Measurements from ENCODE around the gene TBCK.

Gene TBCK

DNA sequence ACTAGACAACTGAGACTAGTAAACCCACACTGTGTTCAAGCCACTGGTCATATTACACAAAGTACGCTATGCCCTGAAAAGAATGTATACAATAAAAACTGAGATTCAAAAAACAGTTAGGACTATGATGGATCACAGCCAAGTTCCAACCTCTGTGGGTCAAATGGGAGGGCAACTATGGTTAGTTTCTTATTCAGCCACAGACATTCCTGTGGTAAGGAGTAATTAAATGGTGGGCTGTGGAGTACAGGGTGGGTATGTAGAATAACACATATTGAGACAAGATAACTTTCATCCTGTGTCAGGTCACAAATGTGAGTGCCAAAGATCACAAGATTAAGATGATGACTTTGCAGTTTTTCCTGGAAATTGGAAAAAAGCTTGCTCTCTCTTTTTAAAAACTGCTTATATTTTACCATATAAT is 253.5 kb downstream of the TBCK start:
- DNase-seq (ENCODE audit: low read depth, low spot score): no peak
- no peak overlapping the region for H3K27ac ChIP-seq

DNA sequence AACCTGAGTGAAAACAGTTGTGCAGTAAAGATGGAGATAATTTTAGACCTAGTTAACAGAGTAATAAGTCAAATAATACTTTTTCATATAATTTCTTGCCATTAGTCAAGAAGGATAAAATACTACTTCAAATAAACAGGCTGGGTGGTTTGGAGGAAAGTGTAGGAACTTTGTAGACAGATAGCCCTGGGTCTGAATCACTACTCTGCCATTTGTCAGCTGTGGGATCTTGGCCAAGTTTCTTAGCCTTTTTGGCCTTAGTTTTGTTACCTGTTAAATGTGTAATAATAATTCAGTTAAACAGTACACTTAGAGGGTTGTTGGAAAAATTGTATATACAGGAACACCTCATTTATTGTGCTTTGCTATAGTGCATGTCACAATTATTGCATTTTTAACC is 257.1 kb downstream of the TBCK start:
- no peak for DNase-seq (ENCODE audit: low read depth, low spot score)
- no peak overlapping the region for H3K27ac ChIP-seq

DNA sequence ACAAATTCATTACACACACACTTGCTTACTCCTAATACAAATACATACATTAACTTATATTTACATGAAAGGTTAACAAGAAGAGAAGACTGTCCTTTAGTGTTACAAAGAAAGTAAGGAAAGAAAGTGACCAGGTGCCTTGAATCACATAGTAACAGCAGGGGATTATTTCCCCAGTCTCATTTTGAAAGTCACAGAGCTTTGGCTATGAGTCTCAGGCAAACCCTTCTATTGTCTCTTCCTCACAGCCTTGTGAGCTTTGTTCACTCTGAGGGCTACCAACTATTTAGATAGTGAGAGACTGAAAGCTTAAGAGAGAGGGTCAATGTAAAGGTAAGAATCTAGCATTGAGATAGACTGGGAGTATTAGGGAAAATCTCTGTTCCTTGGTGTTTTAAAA is 259.1 kb downstream of the TBCK start:
- H3K27ac ChIP-seq: no peak overlapping the region
- DNase-seq (ENCODE audit: low read depth, low spot score): no peak

- H3K27ac ChIP-seq: no peak overlapping the region
- no peak for DNase-seq (ENCODE audit: low read depth, low spot score)
These were observed 264.5 kb downstream of the TBCK start for GRCh38 chr4:106051514-106051913.

DNA sequence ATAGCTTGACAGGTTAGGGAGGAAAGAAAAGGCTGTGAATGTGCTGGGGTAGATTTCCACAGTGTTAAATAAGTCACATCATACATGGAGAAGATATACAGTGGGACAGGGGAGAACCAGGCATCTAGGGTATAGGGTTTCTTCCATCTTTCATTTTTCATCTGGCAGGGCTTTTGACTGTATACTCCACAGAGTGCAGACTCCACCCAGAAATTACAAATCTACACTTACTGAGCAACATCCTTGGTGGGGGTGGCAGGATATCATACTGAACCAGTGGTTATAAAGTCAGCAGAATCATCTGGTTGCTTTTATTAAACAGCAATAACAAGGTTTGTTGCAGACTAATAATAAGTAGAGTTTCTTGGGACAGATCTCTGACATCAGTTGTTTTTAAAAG is 266.5 kb downstream of the TBCK start:
- no peak for DNase-seq (ENCODE audit: low read depth, low spot score)
- no peak overlapping the region for H3K27ac ChIP-seq

DNA sequence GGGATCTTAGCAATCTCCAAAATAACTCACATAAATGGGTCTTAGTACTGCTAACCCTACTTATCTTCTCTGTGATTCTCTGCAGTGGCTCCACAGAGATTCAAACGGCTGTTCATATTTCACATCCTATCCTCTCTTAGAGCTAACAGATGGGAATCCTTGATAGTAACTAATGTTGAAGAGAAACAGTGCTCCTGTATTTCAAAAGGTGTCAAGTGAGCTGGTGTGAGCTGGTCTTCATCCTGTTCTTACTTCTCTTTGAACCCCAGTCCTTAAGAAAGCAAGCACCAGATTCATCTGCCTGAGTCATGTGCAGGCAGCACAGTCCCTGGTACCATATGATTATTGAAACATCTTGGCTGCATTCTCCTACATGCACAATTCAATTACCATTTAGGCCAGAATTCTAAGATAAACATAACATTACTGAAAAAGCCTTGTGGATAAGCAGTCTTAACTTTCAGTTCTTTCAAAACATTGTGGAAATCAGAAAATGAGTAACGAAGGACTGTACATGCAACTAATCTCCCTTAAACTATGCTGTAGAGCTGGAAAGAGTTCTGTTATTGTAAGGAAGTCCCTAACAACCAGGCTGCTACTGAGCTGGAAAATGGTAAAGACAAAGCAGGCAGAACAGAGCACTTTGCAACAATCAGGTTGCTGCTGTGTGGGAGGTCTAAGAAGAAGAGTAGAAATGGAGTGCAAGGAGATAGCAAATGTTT is 267.6 kb downstream of the TBCK start:
- no peak for DNase-seq (ENCODE audit: low read depth, low spot score)

DNA sequence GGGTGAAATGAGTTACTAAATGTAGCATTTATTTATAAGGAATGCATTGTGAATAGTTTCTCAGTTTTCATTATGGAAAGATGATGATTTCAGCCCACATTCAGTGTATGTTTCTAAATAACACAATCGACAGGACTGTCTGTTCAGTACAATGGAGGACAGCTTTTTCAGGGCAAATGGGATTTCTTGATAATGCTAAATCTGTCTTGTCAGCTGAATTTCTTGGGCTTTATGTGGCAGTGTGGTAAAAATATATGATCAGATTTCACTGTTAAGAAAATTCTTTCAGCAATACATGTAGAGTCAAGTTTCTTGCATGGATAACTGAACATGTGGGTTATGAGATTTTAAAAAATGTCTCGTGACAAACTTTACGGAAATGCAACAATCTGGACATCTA is 269.9 kb downstream of the TBCK start:
- no peak overlapping the region for H3K27ac ChIP-seq
- no peak for DNase-seq (ENCODE audit: low read depth, low spot score)

More for the DNA sequence above, 267.6 kb downstream of the TBCK start:
- no peak overlapping the region for H3K27ac ChIP-seq

DNA sequence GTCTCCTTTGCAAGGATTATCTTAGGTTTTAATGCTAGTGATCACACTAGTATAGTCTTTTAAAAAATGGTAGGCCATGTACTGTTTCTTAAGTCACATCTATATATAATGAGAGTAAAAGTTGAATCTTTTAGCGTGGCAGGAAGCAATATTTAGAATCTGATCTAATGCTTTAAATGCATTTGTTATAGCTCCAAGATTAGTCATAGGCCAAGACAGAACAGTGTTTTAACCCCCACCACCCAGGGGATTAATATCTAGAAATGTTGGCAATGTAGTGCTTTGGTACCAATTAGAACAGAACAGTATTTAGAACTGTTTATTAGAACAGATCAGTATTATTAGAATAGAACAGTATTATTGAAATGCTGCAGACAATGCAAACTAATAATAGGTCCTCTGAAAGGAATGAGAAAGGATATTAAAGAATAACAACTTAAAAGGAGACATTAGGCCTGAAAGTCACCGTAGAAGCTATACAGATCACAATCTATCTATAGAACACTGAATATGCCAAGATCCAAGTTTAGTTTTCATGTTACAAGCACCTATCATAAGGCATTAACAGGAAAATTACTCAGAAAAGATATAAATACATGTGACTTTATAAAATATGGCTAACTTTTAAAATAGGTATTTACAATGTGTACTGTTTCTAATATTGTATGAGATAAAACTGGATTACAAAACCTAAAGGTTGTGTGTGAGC is 274.6 kb downstream of the TBCK start:
- DNase-seq (ENCODE audit: low read depth, low spot score): no peak
- no peak overlapping the region for H3K27ac ChIP-seq

DNA sequence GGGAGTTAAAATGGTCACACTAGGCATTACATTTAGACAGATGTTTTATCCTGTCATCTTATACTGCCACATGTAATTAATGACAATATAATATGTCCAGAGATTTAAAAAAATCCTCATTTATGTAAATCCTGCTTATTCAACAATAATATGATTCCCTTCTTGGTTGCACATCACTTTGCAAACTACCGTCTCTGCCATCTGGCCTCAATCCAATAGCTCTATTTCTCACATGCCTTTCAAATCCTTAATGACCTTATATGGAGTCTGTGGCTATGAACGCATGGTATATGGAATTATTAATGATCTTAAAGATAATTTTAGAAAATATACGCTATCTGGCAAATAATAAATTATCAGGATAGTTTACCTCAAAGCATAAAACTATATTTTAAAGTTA is 276.2 kb downstream of the TBCK start:
- no peak overlapping the region for H3K27ac ChIP-seq
- DNase-seq (ENCODE audit: low read depth, low spot score): no peak

DNA sequence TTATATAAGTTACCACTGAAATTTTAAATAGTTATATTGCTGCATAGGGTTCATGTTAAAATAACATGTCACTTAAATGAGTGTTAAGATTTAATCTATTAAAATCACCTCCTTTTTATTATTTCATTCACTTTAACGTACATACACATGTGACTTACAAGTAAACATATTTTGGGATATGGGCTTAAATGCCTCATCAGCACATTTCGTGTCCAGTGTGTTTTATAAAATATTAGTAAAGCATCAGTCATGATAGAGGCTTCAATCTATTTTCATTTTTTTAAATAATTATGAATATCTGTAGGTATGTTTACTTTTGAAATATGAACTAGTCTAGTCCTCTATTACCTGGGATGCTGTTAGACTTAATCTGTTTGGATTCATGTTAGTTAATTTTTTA is 277.1 kb downstream of the TBCK start:
- H3K27ac ChIP-seq: no peak overlapping the region
- no peak for DNase-seq (ENCODE audit: low read depth, low spot score)

GRCh38 chr4:106038012-106038411 is 278.0 kb downstream of the TBCK start:
- H3K27ac ChIP-seq: no peak overlapping the region
- no peak for DNase-seq (ENCODE audit: low read depth, low spot score)

- H3K27ac ChIP-seq: no peak overlapping the region
- no peak for DNase-seq (ENCODE audit: low read depth, low spot score)
These were observed 279.2 kb downstream of the TBCK start for GRCh38 chr4:106036848-106037247.

DNA sequence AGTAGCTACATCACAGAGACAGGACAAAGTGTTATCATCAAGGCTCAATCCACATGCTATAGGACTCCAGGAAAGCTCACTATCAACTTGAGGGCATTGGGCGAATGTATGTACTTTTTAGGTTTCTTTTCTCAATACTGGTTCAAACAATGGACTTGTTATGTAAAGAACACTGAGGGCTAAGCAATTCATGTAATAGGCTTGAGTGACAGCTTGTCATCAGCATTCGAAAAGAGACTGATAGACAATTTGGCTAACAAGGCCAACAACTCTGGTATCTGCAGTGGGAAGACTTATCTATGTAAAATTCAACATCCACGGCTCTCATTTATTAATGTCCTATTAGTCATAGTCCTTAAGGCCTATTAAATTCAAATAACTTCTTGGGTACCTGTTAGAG is 279.7 kb downstream of the TBCK start:
- no peak for DNase-seq (ENCODE audit: low read depth, low spot score)
- H3K27ac ChIP-seq: no peak overlapping the region

- H3K27ac ChIP-seq: no peak overlapping the region
- DNase-seq (ENCODE audit: low read depth, low spot score): no peak
These were observed 280.8 kb downstream of the TBCK start for GRCh38 chr4:106035204-106035603.

GRCh38 chr4:106034751-106035150 is 281.3 kb downstream of the TBCK start:
- H3K27ac ChIP-seq: no peak overlapping the region
- no peak for DNase-seq (ENCODE audit: low read depth, low spot score)

DNA sequence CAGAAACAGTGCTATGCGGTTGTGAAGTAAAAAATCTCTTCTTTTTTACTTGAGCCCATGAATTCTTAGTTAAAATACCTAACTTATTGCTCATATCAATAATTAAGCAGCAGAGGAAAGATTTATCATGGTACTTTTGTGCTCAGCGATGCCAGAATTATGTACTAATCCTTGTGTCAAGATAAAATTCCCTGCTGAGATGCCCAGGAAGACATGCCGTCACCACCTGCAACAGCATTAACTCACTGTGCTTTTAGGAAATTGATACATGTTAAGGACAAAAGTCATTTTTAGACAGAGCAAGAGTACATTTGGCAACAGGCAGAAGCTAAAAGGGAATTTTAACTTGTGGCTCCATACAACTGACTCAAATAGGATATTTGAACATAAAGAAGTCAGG is 281.8 kb downstream of the TBCK start:
- H3K27ac ChIP-seq: no peak overlapping the region
- no peak for DNase-seq (ENCODE audit: low read depth, low spot score)

GRCh38 chr4:106033469-106033868 is 282.5 kb downstream of the TBCK start:
- H3K27ac ChIP-seq: no peak overlapping the region

GRCh38 chr4:106032851-106033286 is 283.1 kb downstream of the TBCK start:
- peak; percentile 12 for DNase-seq (ENCODE audit: low read depth, low spot score)

More at GRCh38 chr4:106033469-106033868, 282.5 kb downstream of the TBCK start:
- DNase-seq (ENCODE audit: low read depth, low spot score): no peak

GRCh38 chr4:106022454-106022853 is 293.6 kb downstream of the TBCK start:
- no peak for DNase-seq (ENCODE audit: low read depth, low spot score)
- H3K27ac ChIP-seq: no peak overlapping the region

More at GRCh38 chr4:106032851-106033286, 283.1 kb downstream of the TBCK start:
- no peak overlapping the region for H3K27ac ChIP-seq

- no peak overlapping the region for H3K27ac ChIP-seq
- DNase-seq (ENCODE audit: low read depth, low spot score): no peak
These were observed 294.1 kb downstream of the TBCK start for GRCh38 chr4:106021737-106022410.

GRCh38 chr4:106019771-106020170 is 296.2 kb downstream of the TBCK start:
- no peak overlapping the region for H3K27ac ChIP-seq
- DNase-seq (ENCODE audit: low read depth, low spot score): no peak
